DND-41 (cell line): ENCODE results near the gene TMEM252.

Experiments
- ATAC-seq: fragments of 200-7000 bp; cut with Tn5 transposase; 3 replicates; pipeline ENCODE4 v1.9.1; 2021; ENCODE audit warnings: low read depth; ENCODE audit not compliant: insufficient read depth
- DNase-seq: peaks from one replicate; pipeline ENCODE4 v3.0.0-alpha.2; 2020
- H2AFZ ChIP-seq: 2 replicates; pipeline ENCODE4 v1.6.0; 2012; ENCODE audit warnings: low read depth, low read length
- H3K27ac ChIP-seq: 2 replicates; pipeline ENCODE4 v1.5.1; 2012; ENCODE audit warnings: low read length, inconsistent platforms
- H3K27me3 ChIP-seq: fragments of 200-600 bp; sonication (generic); 2 replicates; pipeline ENCODE4 v1.6.0; 2012; ENCODE audit warnings: low read length, mild to moderate bottlenecking, inconsistent platforms; ENCODE audit not compliant: insufficient read depth, poor library complexity
- H3K36me3 ChIP-seq: 2 replicates; pipeline ENCODE4 v1.5.1; 2012; ENCODE audit warnings: low read length, inconsistent platforms; ENCODE audit not compliant: insufficient read depth
- H3K4me1 ChIP-seq: 2 replicates; pipeline ENCODE4 v1.5.1; 2012; ENCODE audit warnings: mild to moderate bottlenecking, low read length; ENCODE audit not compliant: insufficient read depth
- H3K4me2 ChIP-seq: 2 replicates; pipeline ENCODE4 v1.6.0; 2012; ENCODE audit warnings: mild to moderate bottlenecking, moderate library complexity, low read length, inconsistent platforms; ENCODE audit not compliant: insufficient read depth
- H3K4me3 ChIP-seq, 2 experiments: fragments of 200-600 bp in 1 of 2; shearing (Covaris generic) in 1 of 2; 2 replicates each; pipeline ENCODE4 v1.5.1; 2012 to 2016; ENCODE audit warnings: inconsistent platforms in 2 of 2, low read length in 2 of 2, mild to moderate bottlenecking in 2 of 2, low read depth in 1 of 2, moderate library complexity in 1 of 2
- H3K79me2 ChIP-seq: 2 replicates; pipeline ENCODE4 v1.6.0; 2012; ENCODE audit warnings: low read length, inconsistent platforms; ENCODE audit not compliant: insufficient read depth
- H3K9ac ChIP-seq: 2 replicates; pipeline ENCODE4 v1.6.0; 2012; ENCODE audit warnings: low read depth, mild to moderate bottlenecking, inconsistent platforms, low read length, moderate library complexity
- H3K9me3 ChIP-seq: 2 replicates; pipeline ENCODE4 v1.5.1; 2012; ENCODE audit warnings: low read length, moderate library complexity, mild to moderate bottlenecking, inconsistent platforms; ENCODE audit not compliant: insufficient read depth, severe bottlenecking
- H4K20me1 ChIP-seq: 2 replicates; pipeline ENCODE4 v1.6.0; 2012; ENCODE audit warnings: low read length; ENCODE audit not compliant: insufficient read depth
- EZH2 ChIP-seq: IDR thresholded peaks from 3 replicates; pipeline ENCODE4 v1.6.1; 2012; ENCODE audit warnings: borderline replicate concordance, low read depth, mild to moderate bottlenecking, moderate library complexity, low read length, inconsistent platforms; ENCODE audit not compliant: severe bottlenecking
- TF ChIP-seq, protein P1 (sequence below): IDR thresholded peaks from 2 replicates; pipeline ENCODE4 v1.5.1; 2012; ENCODE audit warnings: borderline replicate concordance, low read length, moderate library complexity, mild to moderate bottlenecking; ENCODE audit not compliant: poor library complexity, severe bottlenecking; ENCODE audit errors: extremely low read depth

The TMEM252 gene

GRCh38 chr9:68496356-68496755 is 44.3 kb downstream of the TMEM252 start:
- H3K4me2 ChIP-seq = no peak overlapping the region
- H3K36me3 ChIP-seq = no peaks in the 10 kb centered on the region
- H3K9ac ChIP-seq = no peak overlapping the region
- DNase-seq = no peak
- no peaks in the 10 kb centered on the region for H4K20me1 ChIP-seq
- no peak overlapping the region for H3K4me3 ChIP-seq
- no peaks in the 10 kb centered on the region for H3K79me2 ChIP-seq
- no peak overlapping the region for H3K27ac ChIP-seq
- 0 out of 2 replicates have a peak, but pooled peaks cover 3% of the 10 kb centered on the region for H3K4me1 ChIP-seq
- no peak overlapping the region for H2AFZ ChIP-seq
- no peak for TF ChIP-seq EZH2
- TF ChIP-seq, protein P1, sequence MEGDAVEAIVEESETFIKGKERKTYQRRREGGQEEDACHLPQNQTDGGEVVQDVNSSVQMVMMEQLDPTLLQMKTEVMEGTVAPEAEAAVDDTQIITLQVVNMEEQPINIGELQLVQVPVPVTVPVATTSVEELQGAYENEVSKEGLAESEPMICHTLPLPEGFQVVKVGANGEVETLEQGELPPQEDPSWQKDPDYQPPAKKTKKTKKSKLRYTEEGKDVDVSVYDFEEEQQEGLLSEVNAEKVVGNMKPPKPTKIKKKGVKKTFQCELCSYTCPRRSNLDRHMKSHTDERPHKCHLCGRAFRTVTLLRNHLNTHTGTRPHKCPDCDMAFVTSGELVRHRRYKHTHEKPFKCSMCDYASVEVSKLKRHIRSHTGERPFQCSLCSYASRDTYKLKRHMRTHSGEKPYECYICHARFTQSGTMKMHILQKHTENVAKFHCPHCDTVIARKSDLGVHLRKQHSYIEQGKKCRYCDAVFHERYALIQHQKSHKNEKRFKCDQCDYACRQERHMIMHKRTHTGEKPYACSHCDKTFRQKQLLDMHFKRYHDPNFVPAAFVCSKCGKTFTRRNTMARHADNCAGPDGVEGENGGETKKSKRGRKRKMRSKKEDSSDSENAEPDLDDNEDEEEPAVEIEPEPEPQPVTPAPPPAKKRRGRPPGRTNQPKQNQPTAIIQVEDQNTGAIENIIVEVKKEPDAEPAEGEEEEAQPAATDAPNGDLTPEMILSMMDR = no peak
- no peaks in the 10 kb centered on the region for H3K9me3 ChIP-seq
- H3K27me3 ChIP-seq = no peaks in the 10 kb centered on the region
- ATAC-seq = no peak

DNA sequence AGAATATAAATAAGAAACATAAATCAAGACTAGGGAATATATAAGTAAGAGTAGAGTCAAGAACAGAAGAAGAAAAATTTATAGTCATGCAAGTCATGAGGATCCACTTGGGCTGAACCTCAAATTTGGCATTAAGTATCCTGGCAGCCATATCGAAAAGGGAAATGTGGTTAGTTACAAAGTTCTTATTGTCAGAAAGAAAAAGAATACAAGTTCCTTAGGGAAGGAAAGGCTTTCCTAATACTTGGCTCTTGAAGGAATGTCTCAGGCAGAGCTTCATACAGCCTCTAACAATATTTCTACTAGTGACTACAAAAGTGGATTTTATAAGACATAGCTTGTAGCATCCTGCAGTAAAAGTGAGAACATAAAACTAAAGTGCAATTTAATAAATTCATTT is 45.4 kb downstream of the TMEM252 start:
- no peaks in the 10 kb centered on the region for H3K27me3 ChIP-seq
- no peak overlapping the region for H3K27ac ChIP-seq
- no peak overlapping the region for H3K4me3 ChIP-seq
- H2AFZ ChIP-seq = no peak overlapping the region
- no peaks in the 10 kb centered on the region for H3K79me2 ChIP-seq
- H4K20me1 ChIP-seq = no peaks in the 10 kb centered on the region
- H3K9ac ChIP-seq = no peak overlapping the region
- TF ChIP-seq, protein P1 = no peak
- TF ChIP-seq EZH2 = no peak
- no peaks in the 10 kb centered on the region for H3K36me3 ChIP-seq
- no peaks in the 10 kb centered on the region for H3K9me3 ChIP-seq
- ATAC-seq (no peak), DNase-seq (no peak)
- no peak overlapping the region for H3K4me2 ChIP-seq
- H3K4me1 ChIP-seq = 0 out of 2 replicates have a peak, but pooled peaks cover 3% of the 10 kb centered on the region

GRCh38 chr9:68493958-68494577 is 46.6 kb downstream of the TMEM252 start:
- Histone ChIP-seq H3K4me1 (0 out of 2 replicates have a peak, but pooled peaks cover 3% of the 10 kb centered on the region), H3K9ac (no peak overlapping the region), H3K9me3 (no peaks in the 10 kb centered on the region), H3K4me2 (no peak overlapping the region), H3K27ac (no peak overlapping the region), H4K20me1 (no peaks in the 10 kb centered on the region), H3K36me3 (no peaks in the 10 kb centered on the region), H2AFZ (no peak overlapping the region), H3K79me2 (no peaks in the 10 kb centered on the region), H3K27me3 (no peaks in the 10 kb centered on the region), H3K4me3 (no peak overlapping the region)
- DNase-seq (no peak), ATAC-seq (no peak)
- no peak for TF ChIP-seq EZH2
- TF ChIP-seq, protein P1 = no peak
